ENCODE data around the gene COPS8. TPM values are rescaled to one million over a fixed set of nuclear protein-coding genes. Genes with fewer than 3 reads are reported as not detected.

COPS8 gene
- polyA plus RNA-seq, 3 donors: 20.5 to 39.2 (median 36.4) TPM

DNA sequence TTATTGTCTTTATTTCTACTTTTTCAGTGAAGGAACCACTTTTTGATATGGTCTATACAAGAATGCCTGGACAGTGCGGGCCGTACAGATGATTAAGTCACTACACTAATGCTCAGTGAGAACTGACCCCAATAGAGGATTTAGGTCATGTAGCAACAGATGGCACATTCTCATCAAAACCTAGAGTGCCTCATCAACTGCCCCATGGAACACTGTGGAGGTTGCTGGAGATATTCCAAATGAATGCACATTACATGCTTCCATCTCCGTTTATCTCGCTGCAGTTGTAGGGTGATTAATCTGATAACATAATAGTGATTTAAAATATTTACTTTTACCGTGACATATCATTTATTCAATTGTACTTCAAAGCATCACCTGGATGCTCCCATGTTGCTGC, 41.8 kb upstream of the COPS8 start:
- 100% methylated on average over 1 of the region's 5 CpGs for WGBS (ENCODE audit: insufficient coverage)
- intact Hi-C loops (cut with micrococcal nuclease): no loop called here
- no peak overlapping the region for H3K4me3 Mint-ChIP-seq

DNA sequence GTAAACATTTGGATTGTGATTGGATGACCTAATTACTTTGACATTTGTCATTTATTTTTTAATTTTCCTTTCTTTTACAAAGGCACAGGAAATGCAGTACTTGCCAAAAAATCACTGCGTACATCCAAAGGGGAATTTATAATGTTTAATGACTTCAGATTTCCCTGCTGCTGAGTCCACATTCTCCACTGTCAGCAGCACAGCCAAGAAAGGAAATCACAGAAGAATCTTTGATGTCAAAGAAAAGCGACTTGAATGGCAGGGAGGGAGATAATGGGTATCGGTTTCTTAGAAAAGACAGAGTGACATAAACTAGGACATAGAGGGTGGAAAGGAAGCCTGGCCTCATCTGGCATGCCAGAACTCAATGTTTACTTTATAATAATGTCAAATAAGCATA, 41.4 kb upstream of the COPS8 start:
- Histone ChIP-seq H3K4me2 (replicated peaks; ENCODE audit: extremely low read depth, low read length, poor library complexity, severe bottlenecking) (no peak overlapping the region), H3K9me3 (replicated peaks in 1 of 2; ENCODE audit: control insufficient read depth in 1 of 2, insufficient read depth in 1 of 2, low read length in 2 of 2) (peaks cover 0 to 12% of the 10 kb centered on the region in 2 donors), H3K36me3 (replicated peaks in 1 of 2; ENCODE audit: control insufficient read depth in 1 of 2, insufficient read depth in 2 of 2, low read length in 2 of 2) (no peaks in the 10 kb centered on the region), H4K20me1 (ENCODE audit: insufficient read depth, low read length) (no peaks in the 10 kb centered on the region), H3K4me3 (replicated peaks in 1 of 3; ENCODE audit: low read depth in 2 of 3, low read length in 3 of 3) (no peak overlapping the region), H3K27me3 (ENCODE audit: control insufficient read depth in 2 of 2, insufficient read depth in 2 of 2, low read length in 2 of 2) (no peaks in the 10 kb centered on the region), H3K27ac (ENCODE audit: low read depth in 1 of 2, low read length in 2 of 2) (no peak overlapping the region), H2AFZ (ENCODE audit: insufficient read depth, low read depth, low read length, poor library complexity, severe bottlenecking) (no peak overlapping the region), H3K79me2 (ENCODE audit: insufficient read depth, low read length) (no peaks in the 10 kb centered on the region), H3K9ac (ENCODE audit: insufficient read depth, low read length, poor library complexity, severe bottlenecking) (no peak overlapping the region), H3K4me1 (ENCODE audit: control insufficient read depth in 1 of 2, insufficient read depth in 2 of 2, low read length in 2 of 2) (no peaks in the 10 kb centered on the region)
- intact Hi-C loops (cut with micrococcal nuclease): no loop called here
- Mint-ChIP-seq H3K36me3 (no peaks in the 10 kb centered on the region), H3K4me3 (no peak overlapping the region), H3K27me3 (ENCODE audit: low read depth in 3 of 3) (peaks cover 0 to 4% (median 1%) of the 10 kb centered on the region in 3 donors), H3K27ac (no peak overlapping the region), H3K4me1 (no peaks in the 10 kb centered on the region), H3K9me3 (peaks cover 8 to 22% (median 12%) of the 10 kb centered on the region in 7 donors)
- WGBS (ENCODE audit: insufficient coverage): no CpG with 5 or more reads among the region's 3 CpGs
- TF ChIP-seq CTCF (IDR thresholded peaks at IDR 0.05): no peak
- DNase-seq: no peak

More for the DNA sequence above, 41.8 kb upstream of the COPS8 start:
- H3K9ac ChIP-seq (ENCODE audit: insufficient read depth, low read length, poor library complexity, severe bottlenecking): no peak overlapping the region
- no peak for TF ChIP-seq CTCF (IDR thresholded peaks at IDR 0.05)
- H3K27ac ChIP-seq (ENCODE audit: low read depth in 1 of 2, low read length in 2 of 2): no peak overlapping the region
- H3K9me3 Mint-ChIP-seq: peaks cover 6 to 17% (median 11%) of the 10 kb centered on the region in 7 donors
- H2AFZ ChIP-seq (ENCODE audit: insufficient read depth, low read depth, low read length, poor library complexity, severe bottlenecking): no peak overlapping the region
- no peaks in the 10 kb centered on the region for H3K27me3 ChIP-seq (ENCODE audit: control insufficient read depth in 2 of 2, insufficient read depth in 2 of 2, low read length in 2 of 2)
- DNase-seq: no peak
- H3K4me1 Mint-ChIP-seq: no peaks in the 10 kb centered on the region
- no peak overlapping the region for H3K4me2 ChIP-seq (replicated peaks; ENCODE audit: extremely low read depth, low read length, poor library complexity, severe bottlenecking)
- H3K9me3 ChIP-seq (replicated peaks in 1 of 2; ENCODE audit: control insufficient read depth in 1 of 2, insufficient read depth in 1 of 2, low read length in 2 of 2): peaks cover 0 to 8% of the 10 kb centered on the region in 2 donors
- H3K27ac Mint-ChIP-seq: no peak overlapping the region
- no peaks in the 10 kb centered on the region for H3K36me3 ChIP-seq (replicated peaks in 1 of 2; ENCODE audit: control insufficient read depth in 1 of 2, insufficient read depth in 2 of 2, low read length in 2 of 2)
- no peaks in the 10 kb centered on the region for H3K79me2 ChIP-seq (ENCODE audit: insufficient read depth, low read length)
- no peaks in the 10 kb centered on the region for H4K20me1 ChIP-seq (ENCODE audit: insufficient read depth, low read length)
- no peak overlapping the region for H3K4me3 ChIP-seq (replicated peaks in 1 of 3; ENCODE audit: low read depth in 2 of 3, low read length in 3 of 3)
- peaks cover 0 to 4% (median 0%) of the 10 kb centered on the region in 3 donors for H3K27me3 Mint-ChIP-seq (ENCODE audit: low read depth in 3 of 3)
- H3K4me1 ChIP-seq (ENCODE audit: control insufficient read depth in 1 of 2, insufficient read depth in 2 of 2, low read length in 2 of 2): no peaks in the 10 kb centered on the region
- no peaks in the 10 kb centered on the region for H3K36me3 Mint-ChIP-seq
